HL-60 (cell line): ENCODE results near the gene TSPAN18.

Experiments used
- DNase-seq, 2 experiments: peaks; one replicate each; pipeline ENCODE4 v3.0.0-alpha.2; 2010 to 2020; ENCODE audit warnings: low read depth in 1 of 2, low spot score in 1 of 2
- H3K27ac ChIP-seq: fragments of 250-450 bp; sonication (Bioruptor Pico); replicated peaks from 2 replicates; pipeline ENCODE4 v1.5.1; 2020; ENCODE audit warnings: mild to moderate bottlenecking, moderate library complexity
- H3K27me3 ChIP-seq: fragments of 250-450 bp; sonication (Bioruptor Pico); 2 replicates; pipeline ENCODE4 v1.5.1; 2021; ENCODE audit warnings: mild to moderate bottlenecking, moderate library complexity; ENCODE audit not compliant: insufficient read depth, poor library complexity, severe bottlenecking
- H3K4me3 ChIP-seq: replicated peaks from 2 replicates; pipeline ENCODE4 v1.5.1; 2011; ENCODE audit warnings: mild to moderate bottlenecking, control low read depth, low read length; ENCODE audit not compliant: insufficient read depth
- GABPA ChIP-seq: IDR thresholded peaks from 2 replicates; pipeline ENCODE4 v1.6.1; 2012; ENCODE audit warnings: low read depth
- POLR2AphosphoS5 ChIP-seq: IDR thresholded peaks from 2 replicates; pipeline ENCODE4 v1.6.1; 2012; ENCODE audit warnings: low read depth
- REST ChIP-seq: IDR thresholded peaks from 2 replicates; pipeline ENCODE4 v1.6.1; 2012; ENCODE audit warnings: low read depth; ENCODE audit not compliant: insufficient replicate concordance
- SPI1 ChIP-seq: IDR thresholded peaks from 2 replicates; pipeline ENCODE4 v1.6.1; 2012; ENCODE audit warnings: low read depth, mild to moderate bottlenecking, borderline replicate concordance
- TF ChIP-seq, protein P1 (sequence below): IDR thresholded peaks from one replicate; pipeline ENCODE4 v1.5.1; 2011; ENCODE audit warnings: low read length, control low read depth, inconsistent platforms; ENCODE audit not compliant: insufficient read depth

TSPAN18 gene

GRCh38 chr11:44939673-44940395 is 213.1 kb downstream of the TSPAN18 start:
- no peak overlapping the region for H3K4me3 ChIP-seq
- no peak overlapping the region for H3K27ac ChIP-seq
- no peak for TF ChIP-seq GABPA
- no peak for TF ChIP-seq REST
- TF ChIP-seq POLR2AphosphoS5 = no peak
- TF ChIP-seq, protein P1, sequence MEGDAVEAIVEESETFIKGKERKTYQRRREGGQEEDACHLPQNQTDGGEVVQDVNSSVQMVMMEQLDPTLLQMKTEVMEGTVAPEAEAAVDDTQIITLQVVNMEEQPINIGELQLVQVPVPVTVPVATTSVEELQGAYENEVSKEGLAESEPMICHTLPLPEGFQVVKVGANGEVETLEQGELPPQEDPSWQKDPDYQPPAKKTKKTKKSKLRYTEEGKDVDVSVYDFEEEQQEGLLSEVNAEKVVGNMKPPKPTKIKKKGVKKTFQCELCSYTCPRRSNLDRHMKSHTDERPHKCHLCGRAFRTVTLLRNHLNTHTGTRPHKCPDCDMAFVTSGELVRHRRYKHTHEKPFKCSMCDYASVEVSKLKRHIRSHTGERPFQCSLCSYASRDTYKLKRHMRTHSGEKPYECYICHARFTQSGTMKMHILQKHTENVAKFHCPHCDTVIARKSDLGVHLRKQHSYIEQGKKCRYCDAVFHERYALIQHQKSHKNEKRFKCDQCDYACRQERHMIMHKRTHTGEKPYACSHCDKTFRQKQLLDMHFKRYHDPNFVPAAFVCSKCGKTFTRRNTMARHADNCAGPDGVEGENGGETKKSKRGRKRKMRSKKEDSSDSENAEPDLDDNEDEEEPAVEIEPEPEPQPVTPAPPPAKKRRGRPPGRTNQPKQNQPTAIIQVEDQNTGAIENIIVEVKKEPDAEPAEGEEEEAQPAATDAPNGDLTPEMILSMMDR = peak; percentile 36
- no peak for TF ChIP-seq SPI1
- peak in 1 of 2 experiments; percentile 45 for DNase-seq
- no peaks in the 10 kb centered on the region for H3K27me3 ChIP-seq

- Histone ChIP-seq H3K4me3 (no peak overlapping the region), H3K27me3 (no peaks in the 10 kb centered on the region), H3K27ac (no peak overlapping the region)
- no peak for DNase-seq
- TF ChIP-seq POLR2AphosphoS5 = no peak
Observed at GRCh38 chr11:44940404-44940803, 213.6 kb downstream of the TSPAN18 start.

- Histone ChIP-seq H3K27me3 (no peaks in the 10 kb centered on the region), H3K27ac (no peak overlapping the region), H3K4me3 (no peak overlapping the region)
- TF ChIP-seq REST = no peak
- TF ChIP-seq SPI1 = no peak
- no peak for TF ChIP-seq GABPA
- TF ChIP-seq, protein P1 = no peak
- TF ChIP-seq POLR2AphosphoS5 = no peak
- no peak for DNase-seq
Observed at GRCh38 chr11:44940835-44941234, 214.1 kb downstream of the TSPAN18 start.

DNA sequence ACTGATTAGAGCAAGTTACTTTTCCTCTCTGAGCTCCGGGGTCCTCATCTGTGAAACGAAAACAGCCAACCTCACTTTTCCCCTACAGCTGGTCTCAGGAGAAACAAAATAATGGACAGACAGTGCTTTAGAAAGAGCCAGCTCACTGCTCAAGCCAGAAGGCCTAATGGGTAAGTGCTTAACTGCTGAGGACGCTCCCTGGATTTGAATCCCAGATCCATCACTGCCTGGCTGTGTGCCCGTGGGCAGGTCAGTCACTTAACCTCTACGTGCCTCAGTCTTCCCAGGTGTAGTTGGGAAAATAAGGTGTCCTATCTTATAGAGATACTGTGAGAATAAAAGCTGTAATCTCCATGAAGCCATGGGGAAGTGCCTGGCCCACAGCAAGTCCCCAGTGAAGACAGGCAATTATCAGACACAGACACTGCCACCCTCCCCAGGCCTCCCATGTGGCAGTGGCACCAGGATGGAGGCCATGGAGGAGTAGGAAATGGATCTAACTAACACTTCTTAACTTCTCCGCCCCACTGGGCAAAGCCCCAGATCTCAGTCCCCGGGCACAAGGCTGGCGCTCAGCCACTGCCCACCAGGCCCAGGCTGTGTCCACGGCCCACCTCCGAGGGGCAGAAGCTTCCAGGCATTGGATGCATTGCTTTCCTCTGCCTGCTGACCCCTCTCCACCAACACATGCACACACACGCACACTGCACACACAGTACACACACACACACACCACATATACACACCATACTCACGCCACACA is 214.7 kb downstream of the TSPAN18 start:
- Histone ChIP-seq H3K4me3 (no peak overlapping the region), H3K27ac (no peak overlapping the region), H3K27me3 (no peaks in the 10 kb centered on the region)
- TF ChIP-seq POLR2AphosphoS5 = no peak
- TF ChIP-seq, protein P1 = no peak
- 0 out of 2 replicates have a peak, but pooled peaks have one; percentile 15 for TF ChIP-seq SPI1
- DNase-seq = no peak
